ENCODE results near the gene SLC2A13. TPM values are rescaled to one million over a fixed set of nuclear protein-coding genes. Genes with fewer than 3 reads are reported as not detected.
A peak's percentile ranks its signal among the peaks of the same experiment; 100 is the strongest.
"Not testable (repeated sequence)": the region's sequence is repeated elsewhere in the genome, so short reads cannot be mapped to it uniquely, and the experiment has no call there.

SLC2A13 gene
- polyA plus RNA-seq, 4 donors = 11.7 to 17.8 (median 17.0) TPM

GRCh38 chr12:40044396-40044795, 61.5 kb downstream of the SLC2A13 start:
- no peak for DNase-seq (ENCODE audit: low read depth in 4 of 4, low spot score in 3 of 4)

- DNase-seq (ENCODE audit: low read depth in 4 of 4, low spot score in 3 of 4) = no peak
These were observed 66.3 kb downstream of the SLC2A13 start for GRCh38 chr12:40039598-40039997.

- DNase-seq (ENCODE audit: low read depth in 4 of 4, low spot score in 3 of 4) = no peak
These were observed 67.3 kb downstream of the SLC2A13 start for GRCh38 chr12:40038619-40039018.

- no peak for DNase-seq (ENCODE audit: low read depth in 4 of 4, low spot score in 3 of 4)
These were observed 71.2 kb downstream of the SLC2A13 start for GRCh38 chr12:40034712-40035111.

GRCh38 chr12:40034156-40034555, 71.7 kb downstream of the SLC2A13 start:
- no peak for DNase-seq (ENCODE audit: low read depth in 4 of 4, low spot score in 3 of 4)

- DNase-seq (ENCODE audit: low read depth in 4 of 4, low spot score in 3 of 4) = no peak
These were observed 72.6 kb downstream of the SLC2A13 start for GRCh38 chr12:40033242-40033630.

- no peak for DNase-seq (ENCODE audit: low read depth in 4 of 4, low spot score in 3 of 4)
These were observed 73.2 kb downstream of the SLC2A13 start for GRCh38 chr12:40032433-40033241.

- DNase-seq (ENCODE audit: low read depth in 4 of 4, low spot score in 3 of 4) = no peak
These were observed 73.9 kb downstream of the SLC2A13 start for GRCh38 chr12:40031965-40032364.

- not testable (repeated sequence) for DNase-seq (ENCODE audit: low read depth in 4 of 4, low spot score in 3 of 4)
These were observed 74.9 kb downstream of the SLC2A13 start for GRCh38 chr12:40030970-40031369.

- DNase-seq (ENCODE audit: low read depth in 4 of 4, low spot score in 3 of 4) = no peak
These were observed 77.6 kb downstream of the SLC2A13 start for GRCh38 chr12:40028296-40028695.

GRCh38 chr12:40022850-40023249, 83.0 kb downstream of the SLC2A13 start:
- no peak for DNase-seq (ENCODE audit: low read depth in 4 of 4, low spot score in 3 of 4)

- no peak for DNase-seq (ENCODE audit: low read depth in 4 of 4, low spot score in 3 of 4)
These were observed 85.6 kb downstream of the SLC2A13 start for GRCh38 chr12:40020261-40020691.

GRCh38 chr12:40017488-40017887, 88.4 kb downstream of the SLC2A13 start:
- DNase-seq (ENCODE audit: low read depth in 4 of 4, low spot score in 3 of 4) = no peak

GRCh38 chr12:40016980-40017379, 88.9 kb downstream of the SLC2A13 start:
- no peak for DNase-seq (ENCODE audit: low read depth in 4 of 4, low spot score in 3 of 4)

- DNase-seq (ENCODE audit: low read depth in 4 of 4, low spot score in 3 of 4) = no peak
These were observed 90.0 kb downstream of the SLC2A13 start for GRCh38 chr12:40015881-40016280.

- no peak for DNase-seq (ENCODE audit: low read depth in 4 of 4, low spot score in 3 of 4)
These were observed 90.5 kb downstream of the SLC2A13 start for GRCh38 chr12:40015345-40015744.

GRCh38 chr12:40013847-40014246, 92.0 kb downstream of the SLC2A13 start:
- no peak for DNase-seq (ENCODE audit: low read depth in 4 of 4, low spot score in 3 of 4)

- no peak for DNase-seq (ENCODE audit: low read depth in 4 of 4, low spot score in 3 of 4)
These were observed 92.6 kb downstream of the SLC2A13 start for GRCh38 chr12:40013292-40013691.

- no peak for DNase-seq (ENCODE audit: low read depth in 4 of 4, low spot score in 3 of 4)
These were observed 93.2 kb downstream of the SLC2A13 start for GRCh38 chr12:40012711-40013110.

GRCh38 chr12:40011775-40012129, 94.1 kb downstream of the SLC2A13 start:
- no peak for DNase-seq (ENCODE audit: low read depth in 4 of 4, low spot score in 3 of 4)

- peak; percentile 17 to 31 (median 24) for DNase-seq (ENCODE audit: low read depth in 4 of 4, low spot score in 3 of 4)
These were observed 94.7 kb downstream of the SLC2A13 start for GRCh38 chr12:40010899-40011774.
